HG03342 (cell line): ENCODE results near the gene DAPK3.
"Not testable (repeated sequence)": the region's sequence is repeated elsewhere in the genome, so short reads cannot be mapped to it uniquely, and the experiment has no call there.

Experiments
- ATAC-seq: cut with Tn5 transposase; IDR thresholded peaks from one replicate; pipeline ENCODE4 v1.9.1; 2021; ENCODE audit warnings: mild to moderate bottlenecking, moderate library complexity; ENCODE audit not compliant: unreplicated experiment

Gene DAPK3

GRCh38 chr19:3979289-3979673 is 8.4 kb upstream of the DAPK3 start:
- no peak for ATAC-seq

DNA sequence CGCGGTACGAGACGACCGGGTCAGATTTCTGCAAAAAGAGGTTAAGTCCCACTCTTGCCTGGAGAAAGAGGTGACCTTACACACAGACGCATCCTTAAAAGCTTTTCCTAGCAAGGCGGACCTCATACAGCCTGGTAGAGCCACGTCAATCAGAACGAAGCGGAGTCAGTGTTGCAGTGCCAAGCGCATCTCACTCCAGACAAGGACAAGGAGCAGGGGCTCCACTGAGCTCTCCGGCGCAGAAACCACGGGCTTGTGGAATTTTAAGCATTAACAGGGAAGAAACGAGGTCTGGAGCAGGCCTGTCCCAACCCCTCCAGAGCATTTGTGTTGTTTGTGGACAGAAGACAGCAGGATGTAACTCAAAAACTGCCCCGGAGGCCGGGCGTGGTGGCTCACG is 7.2 kb upstream of the DAPK3 start:
- no peak for ATAC-seq

GRCh38 chr19:3977242-3978143 is 6.6 kb upstream of the DAPK3 start:
- ATAC-seq, result no peak

DNA sequence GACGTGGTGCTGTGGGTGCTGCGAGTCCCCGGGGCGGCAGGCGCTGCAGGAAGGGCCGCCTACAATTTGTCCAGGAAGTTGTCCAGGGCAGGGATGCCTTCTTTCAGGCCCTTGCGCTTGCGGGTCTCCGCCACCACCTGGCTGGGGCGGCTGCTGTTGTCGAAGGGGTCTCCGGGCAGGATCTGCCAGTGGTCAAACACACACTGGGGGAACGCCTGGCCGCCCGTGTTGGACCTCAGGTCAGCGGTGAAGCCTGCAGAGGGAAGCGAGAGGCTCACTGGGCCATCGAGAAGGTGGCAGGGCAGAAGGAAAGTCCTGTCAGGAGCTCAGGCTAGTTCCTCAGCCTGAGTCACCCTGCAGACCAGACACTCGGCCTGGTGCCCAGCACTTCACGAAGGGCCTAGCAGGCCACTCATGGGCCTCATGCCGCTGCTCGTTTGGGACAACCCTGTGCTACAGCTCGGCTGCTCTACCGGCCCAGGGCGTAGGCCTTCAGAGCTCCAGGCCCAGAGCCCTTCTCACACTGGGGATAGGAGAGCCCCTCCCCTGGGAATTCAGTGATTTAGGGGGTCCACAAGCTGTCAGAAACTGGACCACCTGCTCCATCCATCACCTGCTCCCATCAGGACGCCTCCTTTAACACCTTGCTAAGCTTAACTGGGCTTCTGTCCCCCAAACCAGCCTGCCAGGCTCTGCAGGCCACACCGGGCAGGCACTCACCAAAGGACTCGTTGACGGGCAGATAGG is 5.8 kb upstream of the DAPK3 start:
- no peak for ATAC-seq

- no peak for ATAC-seq
These were observed 4.8 kb upstream of the DAPK3 start for GRCh38 chr19:3975637-3976087.

GRCh38 chr19:3975144-3975543 is 4.2 kb upstream of the DAPK3 start:
- ATAC-seq, result no peak

DNA sequence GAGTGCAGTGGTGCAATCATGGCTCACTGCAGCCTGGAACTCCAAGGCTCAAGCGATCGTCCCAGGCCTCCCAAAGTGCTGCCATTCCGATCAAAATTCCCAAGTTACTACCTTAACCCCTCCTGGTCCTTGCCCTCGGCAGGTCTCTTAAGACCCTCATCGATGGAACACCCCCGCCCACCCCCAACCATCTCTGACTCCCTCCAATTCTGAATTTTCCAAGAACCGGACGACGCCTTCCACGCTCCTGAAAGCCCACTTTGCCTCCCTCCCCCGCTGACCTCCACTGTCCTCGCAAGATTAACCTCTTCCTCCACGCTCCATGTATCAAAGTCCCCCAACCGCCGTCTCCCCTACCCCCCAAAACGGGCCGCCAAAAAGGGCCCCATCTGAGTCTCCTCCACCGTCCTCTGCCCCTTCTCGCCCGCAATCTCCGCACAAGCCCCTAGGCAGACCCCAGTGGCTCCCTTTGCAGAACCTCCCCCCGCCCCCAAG is 539 bp downstream of the DAPK3 start:
- ATAC-seq, result no peak

DNA sequence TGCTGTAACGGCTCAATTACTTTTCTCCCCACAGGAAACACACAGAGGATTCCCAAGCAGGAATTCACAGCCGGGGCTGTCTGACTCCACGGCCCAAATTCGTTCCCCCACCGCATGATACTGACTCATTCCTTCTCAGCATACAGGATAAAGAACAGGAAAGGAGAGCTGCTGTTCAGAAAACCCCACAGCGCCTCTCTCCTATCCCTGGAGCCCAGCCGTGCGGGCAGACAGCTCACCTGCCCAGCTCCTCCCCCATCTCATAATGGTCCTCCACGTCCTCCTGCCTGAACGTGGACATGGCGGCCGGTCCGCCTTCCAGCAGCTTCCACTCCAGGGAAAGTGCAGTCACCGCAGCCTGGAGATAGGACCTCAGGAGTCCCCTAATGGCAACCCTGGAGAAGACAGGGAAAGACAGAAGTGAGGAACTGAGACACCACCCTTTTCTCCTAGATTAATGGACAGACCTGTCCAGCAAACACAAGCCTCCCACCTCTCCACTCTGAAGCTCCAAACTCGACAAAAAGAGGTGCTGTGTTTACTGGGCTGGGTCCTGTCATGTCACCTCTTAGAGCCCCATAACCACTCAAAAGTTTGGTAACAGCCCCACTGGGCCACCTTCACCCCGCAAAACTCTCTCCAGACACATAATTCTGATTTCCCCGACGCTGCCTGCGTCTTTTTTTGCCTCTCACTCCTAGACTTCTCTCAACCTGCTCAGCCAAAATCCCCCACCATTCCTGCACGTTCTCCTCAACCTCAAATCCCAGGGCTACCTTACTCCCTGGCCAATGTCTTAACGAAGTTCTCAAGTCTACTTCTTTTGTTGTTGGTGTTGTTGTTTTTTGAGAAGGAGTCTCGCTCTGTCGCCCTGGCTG is 1.2 kb downstream of the DAPK3 start:
- no peak for ATAC-seq

GRCh38 chr19:3968556-3969434 is 2.1 kb downstream of the DAPK3 start:
- no peak for ATAC-seq

GRCh38 chr19:3967983-3968382 is 2.9 kb downstream of the DAPK3 start:
- not testable (repeated sequence) for ATAC-seq

DNA sequence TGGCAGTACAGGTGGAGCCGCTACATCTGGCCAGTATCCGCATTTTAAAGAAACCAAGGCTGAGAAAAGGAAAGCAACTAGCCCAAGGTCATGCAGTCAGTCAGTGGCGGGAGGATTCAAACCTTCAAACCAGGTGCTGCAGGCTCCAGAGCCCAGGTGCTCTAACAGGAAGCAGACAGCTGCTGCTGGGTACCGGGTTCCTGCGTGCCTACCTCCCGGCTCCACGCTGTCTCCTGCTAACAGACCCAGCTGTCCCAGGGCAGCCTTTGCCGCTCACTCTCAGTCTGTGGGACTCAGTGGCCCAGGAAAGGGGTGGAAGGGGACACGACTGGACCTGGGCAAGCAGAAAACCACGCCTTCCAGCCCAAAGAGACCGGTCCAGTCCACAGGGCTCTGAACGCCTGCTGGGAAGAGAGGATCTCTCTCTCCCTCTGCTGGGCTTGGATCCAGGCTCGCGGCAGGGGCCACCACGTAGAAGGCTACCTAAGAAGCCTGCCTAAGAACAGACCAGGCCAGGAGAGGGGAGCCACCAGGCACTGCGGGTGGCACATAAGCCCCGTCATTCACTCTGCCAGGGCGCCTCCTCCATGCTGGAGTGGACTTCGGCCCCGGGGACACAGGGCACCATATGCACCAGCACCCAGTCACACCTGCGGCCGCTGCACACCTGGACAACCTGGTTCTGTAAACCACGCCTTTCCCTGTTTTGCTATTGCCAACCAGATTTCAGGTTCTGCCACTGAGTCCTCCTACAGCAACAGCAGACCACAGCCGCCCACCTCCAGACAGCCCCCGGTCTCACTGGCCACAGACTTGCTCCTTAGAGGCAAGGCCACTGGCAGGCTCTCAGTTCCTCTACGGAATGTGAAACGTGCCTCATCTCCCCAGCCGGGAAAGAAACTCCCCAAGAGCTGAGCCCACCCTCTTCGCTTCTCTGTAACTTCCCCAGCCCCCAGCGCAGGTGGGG is 4.6 kb downstream of the DAPK3 start:
- no peak for ATAC-seq

GRCh38 chr19:3964256-3965194 is 6.4 kb downstream of the DAPK3 start:
- ATAC-seq, result no peak

GRCh38 chr19:3963458-3964255 is 7.2 kb downstream of the DAPK3 start:
- no peak for ATAC-seq

DNA sequence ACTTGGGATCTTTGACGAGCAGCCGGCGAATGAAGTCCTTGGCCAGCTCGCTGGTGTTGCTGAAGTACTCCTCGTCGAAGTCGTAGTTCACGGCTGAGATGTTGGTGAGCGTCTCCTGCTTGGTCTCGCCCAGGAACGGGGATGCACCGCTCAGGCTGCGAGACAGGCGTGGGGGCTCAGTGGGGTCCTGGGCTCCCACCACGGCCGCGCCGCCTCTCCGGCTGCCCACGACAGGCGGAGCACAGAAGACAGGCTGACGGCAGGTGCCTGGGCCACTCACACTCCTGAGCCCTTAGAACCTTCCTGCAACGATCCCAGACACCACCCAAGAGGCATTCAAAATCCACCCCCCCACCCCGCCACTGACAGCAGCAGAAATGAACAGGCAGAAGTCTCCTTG is 9.9 kb downstream of the DAPK3 start:
- no peak for ATAC-seq

DNA sequence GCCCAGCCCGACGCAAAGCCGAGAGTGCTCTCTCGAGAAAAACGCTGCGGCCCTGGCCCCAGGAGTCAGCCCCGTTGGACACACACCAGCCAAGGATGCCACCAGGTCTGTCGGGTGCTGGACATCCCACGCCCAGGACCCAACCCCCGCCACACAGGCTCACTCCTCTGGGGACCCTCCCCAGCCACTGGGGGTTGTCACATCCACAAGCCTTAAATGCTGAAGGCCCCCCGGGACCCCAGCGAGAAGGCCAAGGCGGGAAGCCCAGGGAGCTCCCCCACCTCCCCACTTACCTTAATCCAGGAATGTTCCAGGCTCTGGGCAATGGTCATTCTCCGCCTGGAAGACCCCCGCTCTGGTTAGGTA is 11.2 kb downstream of the DAPK3 start:
- no peak for ATAC-seq

GRCh38 chr19:3958836-3959765 is 11.8 kb downstream of the DAPK3 start:
- ATAC-seq, result no peak
